Skin epidermis (tissue), 12 donors: ENCODE data around the gene TBCD.

Source experiments
- H3K27ac ChIP-seq, 21 experiments: fragments of 200-600 bp; sonication (generic) in 11 of 21; one replicate each; pipeline ENCODE4 v1.5.0; 2020; ENCODE audit warnings: mild to moderate bottlenecking in 3 of 21, inconsistent platforms in 2 of 21, moderate library complexity in 2 of 21
- H3K4me3 ChIP-seq, 7 experiments: fragments of 200-600 bp; sonication (generic) in 2 of 7; one replicate each; pipeline ENCODE4 v1.5.0; 2020; ENCODE audit warnings: inconsistent platforms in 2 of 7, mild to moderate bottlenecking in 2 of 7, moderate library complexity in 1 of 7

The TBCD gene

GRCh38 chr17:82751571-82752370, at the start of gene TBCD:
Gene TBCD (plus strand): TSS chr17:82752065. CDS start chr17:82752194, 129 bp downstream.
- H3K27ac ChIP-seq, result peak within 1 kb of the TSS; percentile 57 to 91 (median 78)

GRCh38 chr17:82702231-82702927, 49.5 kb upstream of the TBCD start:
- Histone ChIP-seq H3K27ac (peak overlapping the region in 13 of 21 experiments; percentile 6 to 69 (median 37)), H3K4me3 (no peak overlapping the region)

More at GRCh38 chr17:82751571-82752370, at the start of gene TBCD:
- peak within 1 kb of the TSS; percentile 69 to 93 (median 86) for H3K4me3 ChIP-seq

GRCh38 chr17:82703036-82703745, 48.7 kb upstream of the TBCD start:
- Histone ChIP-seq H3K4me3 (no peak overlapping the region), H3K27ac (peak overlapping the region in 1 of 21 experiments; percentile 57)

- Histone ChIP-seq H3K27ac (no peak overlapping the region), H3K4me3 (no peak overlapping the region)
Observed at GRCh38 chr17:82703935-82704865, 47.7 kb upstream of the TBCD start.

- no peak overlapping the region for H3K4me3 ChIP-seq
- no peak overlapping the region for H3K27ac ChIP-seq
Observed at GRCh38 chr17:82704886-82705285, 47.0 kb upstream of the TBCD start.

GRCh38 chr17:82705756-82706155, 46.1 kb upstream of the TBCD start:
- H3K4me3 ChIP-seq, result no peak overlapping the region
- H3K27ac ChIP-seq, result no peak overlapping the region

- Histone ChIP-seq H3K4me3 (no peak overlapping the region), H3K27ac (no peak overlapping the region)
Observed at GRCh38 chr17:82709024-82709675, 42.7 kb upstream of the TBCD start.

GRCh38 chr17:82709676-82710498, 42.0 kb upstream of the TBCD start:
- Histone ChIP-seq H3K4me3 (no peak overlapping the region), H3K27ac (no peak overlapping the region)

- Histone ChIP-seq H3K4me3 (no peak overlapping the region), H3K27ac (no peak overlapping the region)
Observed at GRCh38 chr17:82710499-82711232, 41.2 kb upstream of the TBCD start.

GRCh38 chr17:82713071-82713723, 38.7 kb upstream of the TBCD start:
- H3K27ac ChIP-seq, result no peak overlapping the region

GRCh38 chr17:82716203-82717010, 35.5 kb upstream of the TBCD start, which contains the start of gene FN3KRP:
Gene FN3KRP (plus strand): TSS chr17:82716706. CDS start chr17:82716756, 50 bp downstream.
- H3K27ac ChIP-seq, result peak within 1 kb of the TSS in 20 of 21 experiments; percentile 41 to 84 (median 76)
- peak within 1 kb of the TSS; percentile 51 to 96 (median 85) for H3K4me3 ChIP-seq

More at GRCh38 chr17:82713071-82713723, 38.7 kb upstream of the TBCD start:
- no peak overlapping the region for H3K4me3 ChIP-seq

- Histone ChIP-seq H3K4me3 (no peak overlapping the region), H3K27ac (no peak overlapping the region)
Observed at GRCh38 chr17:82718986-82719685, 32.7 kb upstream of the TBCD start.

- Histone ChIP-seq H3K4me3 (no peak overlapping the region), H3K27ac (no peak overlapping the region)
Observed at GRCh38 chr17:82720204-82720603, 31.7 kb upstream of the TBCD start.

- no peak overlapping the region for H3K27ac ChIP-seq
- no peak overlapping the region for H3K4me3 ChIP-seq
Observed at GRCh38 chr17:82722341-82723013, 29.4 kb upstream of the TBCD start.
